ENCODE results near the gene SPAG5.

GRCh38 chr17:28528327-28529012 is 70.4 kb downstream of the SPAG5 start:
- TF ChIP-seq EZH2 (IDR thresholded peaks at IDR 0.05; ENCODE audit: low read length, unreplicated experiment), result no peak
- TF ChIP-seq CTCF (conservative IDR thresholded peaks at IDR 0.05; ENCODE audit: low read depth, low read length), result no peak

All from PC-3 (cell line).